AG04450 (cell line): ENCODE results near the gene CD34. TPM values are rescaled to one million over a fixed set of nuclear protein-coding genes. Genes with fewer than 3 reads are reported as not detected.
A peak's percentile ranks its signal among the peaks of the same experiment; 100 is the strongest.

ENCODE experiments used
- CTCF ChIA-PET: fragments of 300-600, 350-600 bp; formaldehyde crosslinking; extraction: SDS; loops from one replicate; lab custom pipeline; 2022; ENCODE audit warnings: antibody characterized with exemption, inconsistent platforms; lab: Charles Lee
- POLR2A ChIA-PET: fragments of 350-600 bp; formaldehyde crosslinking; extraction: SDS; loops from one replicate; lab custom pipeline; 2021; ENCODE audit warnings: antibody characterized with exemption, inconsistent platforms; lab: Yijun Ruan, JAX
- DNase-seq: peaks from one replicate; pipeline ENCODE4 v3.0.0-alpha.2; 2011; ENCODE audit warnings: low read depth, low spot score
- H3K27ac ChIP-seq: one replicate; pipeline ENCODE4 v1.5.1; 2012; ENCODE audit warnings: low read depth, low read length, control low read depth
- H3K27me3 ChIP-seq: one replicate; pipeline ENCODE4 v1.6.0; 2012; ENCODE audit warnings: low read length; ENCODE audit not compliant: control insufficient read depth, insufficient read depth
- H3K4me3 ChIP-seq: 2 replicates; pipeline ENCODE4 v1.5.1; 2011; ENCODE audit warnings: mild to moderate bottlenecking, low read depth, low read length, control low read depth
- H3K9me3 ChIP-seq: 2 replicates; pipeline ENCODE4 v1.5.1; 2012; ENCODE audit warnings: low read length; ENCODE audit not compliant: control insufficient read depth, insufficient read depth
- polyA plus RNA-seq: library from polyadenylated mRNA; depleted of rRNA; stranded (reverse); fragments of >200 nt; gene quantifications from 2 replicates; pipeline ENCODE4 v1.2.3, GENCODE V29; 2011
- TF ChIP-seq, protein P1 (sequence below): IDR thresholded peaks from 2 replicates; pipeline ENCODE4 v1.5.1; 2011; ENCODE audit warnings: low read depth, low read length, control low read depth, inconsistent platforms

CD34 gene
- polyA plus RNA-seq, 1 experiment, result 0.14 TPM

DNA sequence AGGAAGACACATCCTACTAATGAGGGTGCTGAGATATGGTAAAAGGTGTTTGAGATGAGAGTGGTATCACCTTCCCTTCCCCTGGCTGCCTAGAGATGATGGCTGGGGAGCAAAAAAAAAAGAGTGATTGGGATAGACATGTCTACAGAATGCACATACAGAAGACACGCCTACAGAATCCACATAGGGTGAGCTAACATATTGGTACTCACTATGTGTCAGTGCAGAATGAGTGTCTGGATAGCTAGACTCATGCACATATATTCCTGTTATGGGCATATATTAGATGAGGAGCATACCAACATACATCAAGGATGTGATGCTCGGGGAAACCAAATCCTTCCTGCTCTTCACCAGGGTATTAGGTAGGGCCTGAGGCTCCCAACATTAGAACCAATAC, 16.2 kb downstream of the CD34 start:
- TF ChIP-seq, protein P1, sequence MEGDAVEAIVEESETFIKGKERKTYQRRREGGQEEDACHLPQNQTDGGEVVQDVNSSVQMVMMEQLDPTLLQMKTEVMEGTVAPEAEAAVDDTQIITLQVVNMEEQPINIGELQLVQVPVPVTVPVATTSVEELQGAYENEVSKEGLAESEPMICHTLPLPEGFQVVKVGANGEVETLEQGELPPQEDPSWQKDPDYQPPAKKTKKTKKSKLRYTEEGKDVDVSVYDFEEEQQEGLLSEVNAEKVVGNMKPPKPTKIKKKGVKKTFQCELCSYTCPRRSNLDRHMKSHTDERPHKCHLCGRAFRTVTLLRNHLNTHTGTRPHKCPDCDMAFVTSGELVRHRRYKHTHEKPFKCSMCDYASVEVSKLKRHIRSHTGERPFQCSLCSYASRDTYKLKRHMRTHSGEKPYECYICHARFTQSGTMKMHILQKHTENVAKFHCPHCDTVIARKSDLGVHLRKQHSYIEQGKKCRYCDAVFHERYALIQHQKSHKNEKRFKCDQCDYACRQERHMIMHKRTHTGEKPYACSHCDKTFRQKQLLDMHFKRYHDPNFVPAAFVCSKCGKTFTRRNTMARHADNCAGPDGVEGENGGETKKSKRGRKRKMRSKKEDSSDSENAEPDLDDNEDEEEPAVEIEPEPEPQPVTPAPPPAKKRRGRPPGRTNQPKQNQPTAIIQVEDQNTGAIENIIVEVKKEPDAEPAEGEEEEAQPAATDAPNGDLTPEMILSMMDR, result no peak

DNA sequence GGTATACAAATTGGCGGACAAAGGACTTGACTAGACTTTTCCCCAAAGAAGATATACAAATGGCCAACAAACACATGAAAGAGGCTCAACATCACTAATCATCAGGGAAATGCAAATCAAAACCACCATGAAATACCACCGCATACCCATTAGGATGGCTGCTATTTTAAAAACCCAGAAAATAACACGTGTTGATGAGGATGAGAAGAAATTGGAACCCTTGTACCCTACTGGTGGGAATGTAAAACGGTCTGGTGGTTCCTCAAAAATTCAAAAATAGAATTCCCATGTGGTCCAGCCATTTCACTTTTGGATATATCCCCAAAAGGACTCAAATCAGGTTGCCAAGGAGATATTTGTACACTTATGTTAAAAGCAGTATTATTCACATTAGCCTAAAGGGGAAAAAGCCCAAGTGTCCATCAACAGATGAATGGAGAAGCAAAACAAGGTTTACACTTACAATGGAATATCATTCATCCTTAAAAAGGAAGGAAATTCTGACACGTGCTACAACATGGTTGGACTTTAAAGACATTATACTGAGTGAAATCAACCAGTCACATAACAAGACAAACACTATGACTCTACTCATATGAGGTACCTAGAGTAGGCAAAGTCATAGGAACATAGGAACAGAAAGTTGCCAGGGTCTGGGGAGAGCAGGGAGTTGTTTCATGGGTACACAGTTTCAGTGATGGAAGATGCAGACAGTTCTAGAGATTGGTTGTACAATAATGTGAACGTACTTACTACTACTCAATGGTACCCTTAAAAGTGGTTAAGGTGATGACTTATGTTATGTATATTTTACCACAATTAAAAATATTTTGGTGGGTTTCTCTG, 17.0 kb downstream of the CD34 start:
- Histone ChIP-seq H3K9me3 (no peaks in the 10 kb centered on the region), H3K27me3 (no peaks in the 10 kb centered on the region), H3K4me3 (no peak overlapping the region), H3K27ac (no peak overlapping the region)
- ChIA-PET CTCF (interaction anchor here (0.7 to 5.7 kb wide), 5 partner anchors 7 to 347 kb away, joined by 3 to 73 read pairs (median 3); no protein-coding TSS in a partner anchor), POLR2A (no interaction called here)
- TF ChIP-seq, protein P1, result peak; percentile 20; the same call in 1 of the 2 replicates
- no peak for DNase-seq

More for the DNA sequence above, 16.2 kb downstream of the CD34 start:
- no peaks in the 10 kb centered on the region for H3K27me3 ChIP-seq
- no peak overlapping the region for H3K27ac ChIP-seq
- H3K9me3 ChIP-seq, result no peaks in the 10 kb centered on the region
- POLR2A ChIA-PET, result no interaction called here
- DNase-seq, result no peak
- CTCF ChIA-PET, result interaction anchor here (0.7 to 5.7 kb wide), 4 partner anchors 8 to 346 kb away, joined by 3 to 102 read pairs (median 38); no protein-coding TSS in a partner anchor
- no peak overlapping the region for H3K4me3 ChIP-seq

DNA sequence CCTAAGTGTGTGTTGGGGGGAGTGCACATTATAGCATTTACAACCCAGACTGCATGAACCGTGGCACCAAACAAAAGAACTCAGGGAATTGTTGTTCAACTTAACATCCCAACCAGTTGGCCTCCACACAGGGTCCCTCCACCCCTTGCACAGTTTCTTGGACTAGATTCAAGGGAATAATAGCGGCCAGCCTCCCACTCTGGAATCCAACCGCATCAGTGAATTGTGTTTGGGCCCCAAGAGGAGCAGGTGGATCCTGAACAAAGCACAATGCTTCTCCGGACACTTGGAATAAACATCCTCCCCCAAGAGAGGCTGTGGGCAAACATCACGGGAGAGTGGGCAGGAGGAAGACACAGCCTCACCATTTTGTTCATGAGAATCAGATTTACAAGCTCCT, 18.2 kb downstream of the CD34 start:
- TF ChIP-seq, protein P1, result no peak
- CTCF ChIA-PET, result interaction anchor here (1.1 to 2.1 kb wide), 3 partner anchors 43 to 70 kb away, joined by 3 to 7 read pairs (median 3); no protein-coding TSS in a partner anchor
- H3K4me3 ChIP-seq, result no peak overlapping the region
- no peak for DNase-seq
- POLR2A ChIA-PET, result no interaction called here
- H3K9me3 ChIP-seq, result no peaks in the 10 kb centered on the region
- H3K27me3 ChIP-seq, result no peaks in the 10 kb centered on the region
- H3K27ac ChIP-seq, result no peak overlapping the region

DNA sequence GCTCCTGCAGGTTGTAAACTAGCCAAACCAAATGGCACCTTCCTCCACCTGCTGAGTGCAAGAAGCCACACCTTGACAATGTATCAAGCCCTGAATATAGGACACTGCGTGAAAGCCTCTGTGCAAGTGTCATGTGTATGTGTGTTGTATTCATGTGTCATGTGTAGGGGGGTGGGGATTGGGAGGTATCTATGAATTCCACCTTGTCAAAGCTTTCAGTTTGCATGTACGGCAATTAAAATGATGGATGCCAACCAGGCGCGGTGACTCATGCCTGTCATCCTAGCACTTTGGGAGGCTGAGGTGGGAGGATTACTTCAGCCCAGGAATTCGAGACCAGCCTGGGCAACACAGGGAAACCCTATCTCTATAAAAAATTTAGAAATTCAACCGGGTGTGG, 19.8 kb downstream of the CD34 start:
- no peaks in the 10 kb centered on the region for H3K27me3 ChIP-seq
- no peaks in the 10 kb centered on the region for H3K9me3 ChIP-seq
- CTCF ChIA-PET, result interaction anchor here (0.6 to 2.1 kb wide), 3 partner anchors 13 to 72 kb away, joined by 3 to 7 read pairs (median 3); no protein-coding TSS in a partner anchor
- no peak for DNase-seq
- H3K27ac ChIP-seq, result peak overlapping the region; percentile 87
- POLR2A ChIA-PET, result no interaction called here
- TF ChIP-seq, protein P1, result no peak
- no peak overlapping the region for H3K4me3 ChIP-seq

DNA sequence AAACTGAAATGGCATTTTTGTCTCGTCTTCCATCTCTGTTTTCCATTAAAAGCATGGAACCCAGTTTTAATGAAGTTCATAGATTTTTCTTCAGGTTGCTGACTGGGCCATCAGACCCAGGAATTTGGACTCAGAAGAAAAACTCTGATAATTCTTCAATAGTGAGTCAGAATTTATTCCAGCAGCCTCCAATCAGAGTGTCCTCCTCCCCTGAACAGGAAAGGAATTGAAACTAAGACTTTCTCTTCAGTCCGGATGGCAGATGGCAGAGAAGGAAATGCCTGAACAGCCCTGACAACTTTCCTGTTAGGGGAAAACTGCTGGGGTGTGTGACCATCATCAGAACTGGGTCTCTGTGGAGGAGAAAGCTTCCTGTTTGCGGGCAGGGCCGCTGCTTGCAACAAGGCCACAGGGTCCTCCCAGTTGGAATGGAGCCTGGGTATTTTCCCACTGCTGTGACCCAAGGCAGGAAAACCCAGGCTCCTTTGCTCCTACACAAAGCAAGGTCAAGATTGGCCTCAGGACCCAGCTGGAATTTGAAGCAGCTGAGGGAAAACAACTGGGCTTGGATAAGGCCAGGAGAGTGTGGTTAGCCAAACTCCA, 20.7 kb downstream of the CD34 start:
- Histone ChIP-seq H3K27ac (peak overlapping the region; percentile 87), H3K9me3 (no peaks in the 10 kb centered on the region), H3K4me3 (no peak overlapping the region), H3K27me3 (no peaks in the 10 kb centered on the region)
- POLR2A ChIA-PET, result no interaction called here
- no peak for DNase-seq
- CTCF ChIA-PET, result interaction anchor here (0.8 kb wide), 1 partner anchor 68 kb away, joined by 3 read pairs; no protein-coding TSS in a partner anchor
- TF ChIP-seq, protein P1, result no peak
